Kidney glomerular epithelial cell (primary cell): ENCODE data around the gene TBC1D9.

ENCODE experiments used
- DNase-seq: peaks from one replicate; lab custom pipeline; 2025; lab: John Stamatoyannopoulos, UW

TBC1D9 gene

DNA sequence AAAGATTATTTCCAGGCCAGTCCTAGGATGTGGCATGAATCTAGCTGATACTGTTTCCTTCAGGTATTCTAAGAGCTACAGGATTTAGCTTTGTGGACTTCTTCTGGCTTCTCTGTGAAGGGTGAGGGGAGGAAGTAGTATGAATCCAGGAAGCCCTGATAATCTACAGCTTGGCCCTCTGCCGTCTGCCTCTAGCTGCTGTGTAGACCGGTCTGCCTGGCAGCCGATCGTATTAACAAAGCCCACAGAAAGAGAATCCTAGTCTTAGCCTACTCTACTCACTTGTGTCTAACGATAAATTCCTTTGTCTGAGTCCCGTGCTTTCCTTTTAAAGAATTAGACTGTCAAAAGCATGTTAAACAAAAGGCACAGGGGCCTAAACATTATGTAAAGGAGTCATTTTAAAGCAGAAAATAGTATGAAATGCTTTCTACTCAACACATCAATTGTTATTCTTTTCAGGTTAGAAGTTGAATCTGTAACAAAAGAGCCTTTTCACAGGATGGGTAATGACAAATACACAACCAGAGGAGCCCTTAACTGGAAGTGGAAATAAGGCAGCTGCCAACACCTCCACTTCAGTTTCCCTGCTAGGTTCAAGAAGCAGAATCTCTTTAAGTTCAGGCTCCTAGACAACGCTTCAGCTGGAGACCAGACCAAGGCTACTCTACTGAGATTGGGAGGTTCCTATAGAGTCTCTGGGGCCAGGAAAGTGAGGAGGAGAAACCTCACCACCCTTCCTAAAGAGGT lies 138.5 kb downstream of the TBC1D9 start:
- no peak for DNase-seq

DNA sequence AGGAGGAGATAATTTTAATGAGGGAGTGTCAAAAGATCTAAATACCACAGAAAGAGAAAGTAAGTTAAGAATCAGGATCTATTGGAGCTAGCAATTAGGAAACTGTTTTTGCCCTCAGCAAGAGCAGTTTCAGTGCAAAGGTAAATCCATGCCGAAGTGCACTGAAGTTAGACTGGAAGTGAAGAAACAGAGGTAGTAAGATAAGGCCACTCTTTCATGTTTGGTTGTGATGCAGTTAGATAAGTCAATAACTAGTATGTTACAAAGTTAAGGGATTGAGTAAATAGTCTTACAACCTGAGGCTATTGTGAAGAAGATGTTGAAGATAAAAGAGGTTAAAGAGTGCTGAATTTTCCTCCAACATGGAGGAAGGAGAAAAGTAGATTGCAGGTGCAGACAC lies 140.7 kb downstream of the TBC1D9 start:
- no peak for DNase-seq

DNA sequence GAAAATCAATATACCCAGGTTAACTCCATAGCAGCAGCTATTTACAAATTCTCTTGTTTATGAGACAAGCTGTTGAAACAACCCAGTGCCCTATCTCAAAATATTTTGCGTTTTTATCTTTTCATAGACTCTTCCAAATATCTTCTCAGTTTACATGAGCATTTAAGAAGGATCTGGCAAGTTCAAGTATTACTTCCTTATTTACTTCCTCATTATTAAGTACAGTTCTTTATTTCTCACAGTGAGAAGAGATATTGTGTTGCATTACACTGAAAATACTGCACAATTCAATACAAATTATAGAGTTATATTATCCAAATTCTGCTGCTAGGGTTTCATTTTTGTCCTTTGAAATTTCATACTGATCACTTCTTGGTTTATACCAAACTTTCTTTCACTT lies 143.8 kb downstream of the TBC1D9 start:
- DNase-seq: no peak

DNA sequence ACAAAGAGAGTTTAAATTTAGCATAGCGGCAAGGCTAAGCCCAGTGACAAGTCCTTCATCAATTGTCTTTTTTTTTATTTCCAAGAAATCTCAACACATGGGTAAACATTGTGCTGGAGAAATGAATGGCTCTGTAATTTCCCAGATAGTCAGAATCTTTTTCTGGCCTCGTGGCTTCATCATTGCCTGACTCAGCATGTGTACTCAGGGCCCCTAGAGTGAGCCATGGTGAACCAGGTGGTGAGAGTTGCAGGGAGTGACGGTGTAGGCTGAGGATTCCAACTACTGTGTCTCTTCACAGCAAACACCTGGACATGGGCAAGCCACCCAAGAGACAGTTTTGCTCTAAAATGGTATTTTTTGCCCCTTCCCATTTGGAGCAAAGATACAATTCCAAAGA lies 144.3 kb downstream of the TBC1D9 start:
- no peak for DNase-seq

DNA sequence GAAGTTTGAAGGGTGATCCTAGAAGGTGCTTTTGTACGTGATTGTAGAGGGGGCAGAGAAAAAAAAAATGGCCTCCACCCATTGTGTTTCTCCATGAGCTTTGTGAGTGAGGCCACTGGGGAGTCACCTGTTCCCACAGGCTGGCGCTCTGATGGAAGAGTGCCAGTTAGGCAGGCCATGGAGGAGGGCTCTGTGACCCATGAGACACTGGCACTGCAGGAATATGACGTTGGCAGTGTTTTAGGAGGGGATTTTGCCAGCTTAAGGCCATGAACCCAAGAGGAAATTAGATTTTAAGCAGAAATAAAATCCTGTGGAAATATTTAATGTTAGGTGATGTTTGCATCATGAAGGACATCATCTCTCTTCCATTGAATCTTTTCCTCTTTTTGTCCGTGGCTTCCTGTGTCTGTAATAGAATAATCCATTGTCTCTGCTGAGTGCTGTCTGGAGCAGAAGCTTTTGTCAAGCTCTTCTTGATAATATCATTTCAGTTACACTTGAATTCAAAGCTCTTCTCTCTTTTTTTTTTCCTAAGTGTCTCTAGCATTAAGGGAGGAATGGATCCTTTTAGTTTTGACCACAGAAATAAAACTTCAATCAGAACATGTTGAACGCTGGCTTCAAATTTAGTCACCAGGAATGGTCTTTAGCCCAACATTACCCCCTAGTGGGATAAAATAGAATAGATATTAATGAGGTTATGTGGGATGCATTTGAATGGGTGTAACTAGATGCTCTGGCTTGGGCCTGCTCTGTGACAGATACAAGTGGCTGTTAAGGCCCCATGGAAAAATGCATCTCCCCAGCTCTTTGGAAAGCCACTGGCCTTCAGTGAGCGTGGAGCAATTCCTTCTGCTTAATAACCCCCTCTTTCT lies 146.4 kb downstream of the TBC1D9 start:
- DNase-seq: peak; percentile 67

DNA sequence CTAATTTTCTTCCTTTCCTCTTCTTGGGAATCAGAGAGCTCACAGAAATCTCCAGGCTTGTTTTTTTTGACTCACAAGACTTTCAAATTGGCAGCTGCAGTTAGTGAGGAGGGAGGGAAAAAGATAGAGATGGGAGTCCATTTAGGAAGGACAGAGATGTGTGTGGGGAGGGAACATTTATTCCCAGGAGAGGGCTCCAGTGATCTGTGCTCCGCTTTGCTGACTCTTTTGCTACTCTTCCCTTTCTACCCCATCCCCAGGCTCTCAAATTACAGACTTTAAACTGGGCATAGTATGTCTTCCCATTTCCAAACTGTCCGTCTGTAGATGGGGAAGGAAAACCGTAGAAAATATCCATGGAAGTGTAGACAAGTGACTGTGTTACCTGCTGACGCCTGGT lies 148.3 kb downstream of the TBC1D9 start:
- DNase-seq: no peak

DNA sequence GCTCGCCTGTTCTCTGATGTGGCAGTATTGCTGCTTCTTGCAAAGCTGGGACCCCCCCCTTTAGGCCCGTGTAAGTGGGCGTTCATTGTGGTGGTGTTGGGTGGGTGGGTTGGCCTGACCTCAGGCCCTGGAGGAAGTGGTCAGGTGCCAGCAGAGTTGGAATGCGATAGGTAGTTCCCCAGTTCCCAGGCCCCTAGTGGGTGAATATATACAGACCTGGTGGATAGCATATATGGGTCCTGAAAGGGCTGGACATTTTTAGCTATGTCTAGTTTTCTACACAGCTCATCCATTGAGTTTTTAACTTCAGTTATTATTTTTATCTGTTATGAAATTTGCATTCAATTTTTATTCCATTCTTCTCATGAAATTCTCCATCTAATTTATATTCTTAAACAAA lies 151.6 kb downstream of the TBC1D9 start:
- DNase-seq: no peak

DNA sequence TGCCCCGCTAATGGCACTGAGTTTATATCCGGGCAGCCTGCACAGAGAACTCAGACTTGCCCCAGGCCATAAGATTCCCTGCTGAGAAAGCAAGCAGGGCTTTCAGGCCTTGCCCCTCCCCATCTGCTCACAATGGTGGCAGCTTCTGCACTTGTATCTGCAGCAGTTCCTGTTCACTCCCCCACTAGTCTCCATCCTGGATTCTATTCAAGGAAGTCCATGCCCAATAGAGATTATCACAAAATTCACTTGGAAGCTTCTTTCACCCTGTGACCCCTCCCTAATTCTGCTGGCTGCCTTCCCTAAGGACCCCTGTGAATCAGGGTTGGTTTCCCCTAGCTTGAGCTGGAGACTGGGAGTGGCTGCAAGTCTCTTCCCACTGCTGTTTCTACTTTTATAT lies 152.9 kb downstream of the TBC1D9 start:
- DNase-seq: no peak

DNA sequence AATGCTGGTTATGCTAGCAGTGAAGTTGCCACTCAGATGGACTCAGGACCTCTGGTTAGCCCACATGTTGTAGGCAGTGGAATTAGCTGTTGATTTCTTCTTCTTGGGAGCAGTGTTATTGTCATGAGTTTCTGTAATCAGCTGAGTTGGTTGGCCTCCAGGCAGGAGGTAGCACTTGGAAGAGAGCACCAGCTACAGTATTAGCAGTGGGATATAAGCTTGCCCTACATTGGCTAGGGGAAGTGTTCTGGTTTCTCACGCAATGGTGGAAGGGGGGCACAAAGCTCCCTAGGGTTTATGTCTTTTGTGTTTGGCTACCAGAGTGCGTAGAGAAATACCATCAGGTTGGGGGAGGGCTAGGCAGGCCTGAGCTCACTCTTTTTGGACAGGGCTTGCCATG lies 153.5 kb downstream of the TBC1D9 start:
- DNase-seq: no peak

DNA sequence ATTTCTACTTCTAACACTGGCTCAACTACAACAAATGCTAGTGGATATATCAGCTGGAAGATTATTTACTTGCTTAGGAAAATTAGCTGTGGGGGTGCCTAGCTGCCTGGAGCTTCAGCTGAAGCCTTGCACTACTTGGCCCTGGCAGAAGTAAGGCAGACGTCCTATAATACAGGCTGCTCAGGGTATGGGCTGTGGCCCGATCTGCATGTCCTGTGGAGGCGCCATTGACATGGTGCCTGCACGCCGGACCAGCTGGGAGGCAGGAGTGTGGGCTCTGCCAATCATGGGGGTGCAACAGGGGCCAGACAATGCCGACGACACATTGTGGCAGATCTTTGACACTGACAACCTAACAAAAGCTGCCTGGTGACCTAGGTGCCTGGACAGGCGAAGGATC lies 155.8 kb downstream of the TBC1D9 start:
- DNase-seq: no peak

DNA sequence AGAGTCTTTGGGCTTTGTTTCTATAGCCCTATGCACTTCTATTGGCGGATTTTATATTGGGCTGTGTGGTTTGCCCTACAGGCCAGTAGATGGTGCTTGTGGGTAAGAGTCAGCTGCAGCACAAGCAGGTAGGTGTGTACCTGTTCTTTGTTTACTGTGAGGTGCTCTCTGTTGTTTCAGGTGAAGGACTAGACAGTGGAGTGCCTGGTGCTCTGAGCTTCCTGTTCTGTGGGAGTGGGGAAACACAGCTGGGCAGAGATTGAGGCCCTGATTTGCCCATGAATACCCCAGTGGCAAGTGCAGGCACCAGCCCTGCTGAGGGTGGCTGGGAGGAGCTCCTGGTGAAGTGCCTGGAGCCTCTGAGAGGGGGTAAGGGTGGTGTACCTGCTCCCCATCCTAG lies 161.1 kb downstream of the TBC1D9 start:
- peak; percentile 8 for DNase-seq

DNA sequence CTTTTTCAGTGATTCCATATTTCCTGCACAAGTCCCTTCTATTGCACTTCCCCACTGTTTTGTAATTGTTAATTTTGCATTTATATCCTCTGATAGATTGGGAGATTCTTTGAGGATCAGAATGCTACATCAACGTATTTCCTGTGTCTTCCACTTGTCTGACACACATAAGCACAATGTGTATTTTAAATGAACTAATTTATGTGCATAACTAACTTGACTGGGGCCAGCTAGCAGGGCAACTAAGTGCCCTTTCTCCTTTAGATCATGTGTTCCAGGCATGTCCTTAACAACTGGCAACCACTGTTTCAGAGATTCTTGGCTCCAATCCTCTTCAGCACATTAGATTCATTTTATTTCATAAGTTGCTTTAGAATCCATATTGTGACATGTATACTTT lies 171.7 kb downstream of the TBC1D9 start:
- DNase-seq: no peak

DNA sequence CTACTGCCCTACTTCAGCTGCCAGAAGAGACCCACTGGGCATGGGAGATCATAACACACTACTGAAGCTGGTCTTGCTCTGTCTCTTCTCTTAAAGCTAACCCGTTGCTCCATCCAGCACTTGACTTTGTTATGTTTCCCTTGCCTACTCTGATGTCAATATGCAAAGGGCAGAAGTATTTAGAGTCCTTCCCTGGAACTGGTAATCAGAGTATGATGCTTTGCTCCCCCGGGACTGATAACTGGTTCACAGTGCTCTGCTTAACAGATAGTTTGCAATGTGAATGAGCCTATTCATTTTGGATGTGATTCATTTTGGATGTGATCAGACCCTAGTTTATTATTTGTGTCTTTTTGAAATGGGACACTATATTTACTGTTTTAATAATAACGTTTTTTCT lies 175.1 kb downstream of the TBC1D9 start:
- DNase-seq: no peak

DNA sequence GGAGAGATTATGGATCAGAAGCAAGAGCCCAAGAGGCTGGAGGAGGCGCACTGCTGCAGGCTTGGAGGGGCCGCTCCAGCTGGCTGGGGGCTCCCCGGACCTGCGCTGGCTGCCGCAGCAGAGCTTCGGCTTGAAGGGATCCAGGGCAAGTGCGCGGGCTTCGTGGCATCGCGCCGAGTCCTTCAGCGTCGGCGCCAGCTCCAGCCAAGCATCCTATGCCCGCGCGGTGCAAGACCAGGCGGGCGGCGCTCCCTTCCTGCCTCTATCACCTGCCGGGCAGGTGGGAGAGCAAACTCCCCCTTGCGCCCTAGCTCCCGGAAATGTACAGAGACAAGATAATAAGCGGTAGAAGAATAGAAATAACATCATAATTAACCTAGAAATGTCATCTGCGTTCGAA lies 176.9 kb downstream of the TBC1D9 start:
- no peak for DNase-seq

DNA sequence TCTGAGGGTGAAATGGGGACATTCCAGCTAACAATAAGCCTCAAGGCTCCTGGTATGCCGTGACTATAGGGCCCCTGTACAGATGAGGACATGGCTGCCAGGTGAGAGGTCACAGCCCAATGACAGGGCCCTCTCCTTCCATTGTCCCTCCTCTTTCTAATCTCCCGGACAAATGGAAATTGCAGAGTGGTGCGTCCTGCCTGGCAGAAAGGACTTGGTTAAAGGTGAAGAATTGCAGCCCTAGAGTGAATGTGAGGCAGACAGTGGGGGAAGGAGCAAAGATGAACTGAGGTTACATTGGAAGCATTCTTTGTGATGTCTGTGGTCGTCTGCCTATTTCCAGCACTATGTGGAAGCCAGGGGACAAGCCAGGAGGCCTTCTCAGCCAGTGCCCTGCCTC lies 180.7 kb downstream of the TBC1D9 start:
- no peak for DNase-seq

DNA sequence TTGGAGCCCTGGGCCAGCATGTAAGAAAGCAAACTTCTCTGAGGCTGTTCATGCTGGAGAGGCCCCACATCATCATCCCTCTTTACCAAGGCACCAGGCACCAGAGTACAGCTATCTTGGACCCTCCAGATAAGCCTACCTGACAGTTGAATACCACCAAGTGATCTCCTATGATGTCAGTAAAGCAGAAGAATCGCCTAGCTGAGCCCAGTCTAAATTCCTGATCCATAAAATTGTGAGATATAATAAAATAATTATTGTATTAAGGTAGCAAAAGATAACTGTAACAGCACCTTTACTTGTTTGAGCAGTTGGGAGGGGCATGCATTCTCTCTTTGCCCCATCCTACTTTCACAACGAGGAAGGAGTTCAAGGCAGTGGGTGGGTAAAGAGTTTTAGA lies 184.6 kb downstream of the TBC1D9 start:
- no peak for DNase-seq
